H1 (cell line): Measurements from ENCODE around the gene DNTT. TPM values are rescaled to one million over a fixed set of nuclear protein-coding genes. Genes with fewer than 3 reads are reported as not detected.

Experiments used
- BCL11A ChIP-seq, 2 experiments: IDR thresholded peaks; one replicate each; pipeline ENCODE4 v1.6.1; 2011; ENCODE audit warnings: low read depth in 2 of 2, low read length in 2 of 2, mild to moderate bottlenecking in 2 of 2
- GTF2F1 ChIP-seq: IDR thresholded peaks from 2 replicates; pipeline ENCODE4 v1.6.1; 2012; ENCODE audit warnings: low read depth, low read length, improper control_type of control experiment, borderline replicate concordance
- RNF2 ChIP-seq: fragments of 200-900, 300-1000 bp; sonication (generic); IDR thresholded peaks from 2 replicates; pipeline ENCODE4 v1.7.1; 2016; ENCODE audit warnings: borderline replicate concordance, low read depth, mild to moderate bottlenecking, antibody characterized with exemption, low read length; ENCODE audit not compliant: poor library complexity, severe bottlenecking; ENCODE audit errors: missing control alignments
- TBP ChIP-seq: IDR thresholded peaks from 2 replicates; pipeline ENCODE4 v1.6.1; 2011; ENCODE audit warnings: low read depth, low read length, improper control_type of control experiment
- polyA plus RNA-seq, 7 experiments: library from polyadenylated mRNA; depleted of rRNA in 3 of 7; stranded (reverse) in 5 of 7; unstranded in 2 of 7; fragments of >200 nt in 5 of 7; fragments of 200-250 nt in 2 of 7; gene quantifications; 1 replicate in 5 of 7; 2 replicates in 1 of 7; 4 replicates in 1 of 7; pipeline versions ENCODE4 v1.2.1 to v1.2.3, GENCODE V29; 2011 to 2013; ENCODE audit warnings: missing spikeins in 2 of 7, mixed read lengths in 2 of 7
- total RNA-seq: library from RNA; stranded (reverse); fragmentation: NEBNext Ultra II Directional; extraction: Animal tissue kit (Norgen Biotek cat#: 25700); gene quantifications from 2 replicates; pipeline ENCODE4 v1.2.1, GENCODE V29; 2021

The DNTT gene
- total and polyA plus RNA-seq, 2 of the 8 experiments (the other 6 are each of a cell fraction or from before 2014, with no cell fraction given) = not detected

- TF ChIP-seq RNF2 (no peak), GTF2F1 (no peak), TBP (no peak), BCL11A (IDR thresholded peaks at IDR 0.05; ENCODE audit: low read depth in 2 of 2, low read length in 2 of 2) (no peak)
Measured at GRCh38 chr10:96288151-96288621, 16.0 kb upstream of the DNTT start (continued).
